Stimulated activated CD8-positive, alpha-beta memory T cell treated with anti-CD3 and anti-CD28 coated beads, Interleukin-12 subunit alpha, Interleukin-12 subunit beta, amount 100 ng/mL, for 1 hour (primary cell): ENCODE data around the gene ZFP36L1.
"Not testable (repeated sequence)": the region's sequence is repeated elsewhere in the genome, so short reads cannot be mapped to it uniquely, and the experiment has no call there.

ENCODE experiments used
- DNase-seq: peaks from one replicate; pipeline ENCODE4 v3.0.0-alpha.2; 2020; ENCODE audit warnings: low read depth

The ZFP36L1 gene

GRCh38 chr14:68784226-68784910, 8.5 kb downstream of the ZFP36L1 start:
- no peak for DNase-seq

- DNase-seq: no peak
These were observed 9.2 kb downstream of the ZFP36L1 start for GRCh38 chr14:68783408-68784225.

GRCh38 chr14:68782091-68782981, 10.5 kb downstream of the ZFP36L1 start:
- DNase-seq: no peak

GRCh38 chr14:68781161-68782021, 11.5 kb downstream of the ZFP36L1 start:
- no peak for DNase-seq

GRCh38 chr14:68780358-68781160, 12.3 kb downstream of the ZFP36L1 start:
- no peak for DNase-seq

- no peak for DNase-seq
These were observed 13.0 kb downstream of the ZFP36L1 start for GRCh38 chr14:68779761-68780323.

- no peak for DNase-seq
These were observed 15.2 kb downstream of the ZFP36L1 start for GRCh38 chr14:68777644-68778043.

- DNase-seq: no peak
These were observed 17.2 kb downstream of the ZFP36L1 start for GRCh38 chr14:68775614-68776126.

- no peak for DNase-seq
These were observed 17.9 kb downstream of the ZFP36L1 start for GRCh38 chr14:68774771-68775613.

GRCh38 chr14:68772761-68773381, 20.0 kb downstream of the ZFP36L1 start:
- DNase-seq: no peak

GRCh38 chr14:68771631-68772030, 21.2 kb downstream of the ZFP36L1 start:
- DNase-seq: no peak

GRCh38 chr14:68770553-68771286, 22.1 kb downstream of the ZFP36L1 start:
- no peak for DNase-seq

- no peak for DNase-seq
These were observed 22.8 kb downstream of the ZFP36L1 start for GRCh38 chr14:68770051-68770450.

GRCh38 chr14:68768316-68768715, 24.6 kb downstream of the ZFP36L1 start:
- DNase-seq: no peak

GRCh38 chr14:68767248-68767645, 25.6 kb downstream of the ZFP36L1 start:
- DNase-seq: no peak

GRCh38 chr14:68766299-68767247, 26.3 kb downstream of the ZFP36L1 start:
- DNase-seq: no peak

- not testable (repeated sequence) for DNase-seq
These were observed 29.0 kb downstream of the ZFP36L1 start for GRCh38 chr14:68763843-68764242.
